Measurements from ENCODE around the gene HOOK2. TPM values are rescaled to one million over a fixed set of nuclear protein-coding genes. Genes with fewer than 3 reads are reported as not detected.
A peak's percentile ranks its signal among the peaks of the same experiment; 100 is the strongest.

The HOOK2 gene
- total and polyA plus RNA-seq, 2 of the 4 experiments (the other 2 are of a cell fraction) = 7.5 to 21.6 TPM

DNA sequence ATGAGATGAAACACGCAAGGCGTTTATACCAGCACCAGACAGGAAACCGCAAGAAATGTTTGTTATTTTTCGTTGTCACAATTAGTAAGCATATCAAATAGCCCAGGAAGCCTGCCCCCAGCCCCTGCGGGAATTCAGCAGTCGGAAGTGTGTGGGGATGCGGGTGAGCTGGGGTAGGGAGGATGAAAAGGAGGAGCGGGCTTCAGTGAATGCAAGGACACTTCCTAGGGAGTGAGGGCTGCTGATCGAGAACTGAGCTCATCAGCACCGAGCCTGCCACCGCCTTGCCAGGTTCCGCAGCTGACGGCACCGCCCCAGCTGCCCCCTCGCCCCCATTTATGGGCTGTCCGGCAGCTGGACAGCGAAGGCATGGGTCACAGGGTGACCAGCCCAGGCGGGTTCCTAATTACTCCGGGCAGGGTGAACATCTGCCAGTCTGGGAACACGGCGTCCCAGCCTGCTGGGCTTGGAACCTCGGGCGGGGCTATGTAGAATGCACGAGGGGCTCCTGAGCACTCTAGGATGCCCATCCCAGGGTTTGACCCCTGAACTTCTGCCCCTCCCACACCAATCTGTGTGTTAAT, 25.3 kb downstream of the HOOK2 start:
- Histone ChIP-seq H3K4me2 (ENCODE audit: low read depth, low read length) (peak overlapping the region; percentile 26; the same call in 1 of the 2 replicates), H2AFZ (replicated peaks; ENCODE audit: low read length, poor library complexity) (peak overlapping the region; percentile 18), H4K91ac (ENCODE audit: insufficient read depth, low read depth, low read length) (no peak overlapping the region), H3K9me3 (ENCODE audit: control insufficient read depth, insufficient read depth, low read length) (peaks cover 5% of the 10 kb centered on the region; the same call in 1 of the 2 replicates), H4K20me1 (ENCODE audit: insufficient read depth, low read length) (no peaks in the 10 kb centered on the region), H4K5ac (ENCODE audit: low read depth, low read length) (no peak overlapping the region), H3K36me3 (ENCODE audit: control insufficient read depth, insufficient read depth, low read length) (peaks cover 24% of the 10 kb centered on the region), H3K4me3 (ENCODE audit: insufficient read depth, low read depth, low read length) (no peak overlapping the region), H4K8ac (ENCODE audit: low read depth in 2 of 2, low read length in 2 of 2) (no peak overlapping the region), H3K4me1 (ENCODE audit: control insufficient read depth, insufficient read depth, low read length) (peaks cover 3% of the 10 kb centered on the region; the same call in 1 of the 2 replicates), H3K27ac (ENCODE audit: insufficient read depth, low read length) (no peak overlapping the region), H3K18ac (ENCODE audit: low read depth, low read length) (no peak overlapping the region), H3K14ac (replicated peaks; ENCODE audit: low read depth, low read length) (no peak overlapping the region), H3K79me1 (ENCODE audit: low read depth in 1 of 2, low read length in 2 of 2) (peaks cover 0 to 3% of the 10 kb centered on the region in 2 experiments; a peak in 1 of 4 replicates), H3K56ac (ENCODE audit: extremely low read depth, insufficient read depth, low read length) (no peak overlapping the region), H3K4ac (ENCODE audit: low read depth, low read length) (no peak overlapping the region), H3K9me1 (ENCODE audit: insufficient read depth, low read length) (no peaks in the 10 kb centered on the region), H2BK120ac (ENCODE audit: low read depth, low read length) (no peak overlapping the region), H2BK5ac (ENCODE audit: low read depth, low read length, poor library complexity, severe bottlenecking) (no peak overlapping the region), H2AK9ac (replicated peaks; ENCODE audit: low read depth, low read length, poor library complexity) (peak overlapping the region; percentile 80), H3K23ac (ENCODE audit: low read depth, low read length) (no peak overlapping the region), H3K27me3 (ENCODE audit: control insufficient read depth, insufficient read depth, low read length) (peaks cover 26% of the 10 kb centered on the region), H2AK5ac (ENCODE audit: low read depth, low read length) (peak overlapping the region; percentile 33; the same call in 1 of the 2 replicates), H3K9ac (ENCODE audit: low read depth, low read length) (no peak overlapping the region), H2BK20ac (ENCODE audit: low read depth, low read length) (no peak overlapping the region), H2BK15ac (ENCODE audit: low read depth, low read length) (no peak overlapping the region)
- ATAC-seq (ENCODE audit: low read depth) = peak; percentile 79
- ChIA-PET CTCF (interaction anchor here (0.7 to 1.6 kb wide), 2 partner anchors 11 to 16 kb away, joined by 4 to 8 read pairs; no protein-coding TSS in a partner anchor), POLR2A (ENCODE audit: unreplicated experiment) (no interaction called here)
- peak; percentile 56 for DNase-seq
- TF ChIP-seq BHLHE40 (IDR thresholded peaks at IDR 0.05; ENCODE audit: low read depth, low read length) (peak; percentile 86), RCOR1 (IDR thresholded peaks at IDR 0.05; ENCODE audit: insufficient replicate concordance, low read length) (no peak), NFE2L2 (IDR thresholded peaks at IDR 0.05; ENCODE audit: low read depth, low read length) (peak; percentile 34; the same call in 1 of the 2 replicates)
- dilution Hi-C loops (cut with HindIII; ENCODE audit: low sequenced_read_pairs, unreplicated experiment) (no loop called here), in situ Hi-C loops (cut with MboI; ENCODE audit: low sequenced_read_pairs) (no loop called here), intact Hi-C loops (cut with micrococcal nuclease) (no loop called here)
- no TSS peak for BruUV-seq (replicated peaks)
- WGBS, 2 experiments (ENCODE audit: extremely low coverage in 2 of 2, insufficient read length in 1 of 2) = 62% methylated on average over 5 of the region's 24 CpGs; no CpG with 5 or more reads in 1 of the 2 experiments
